GM18867 (cell line): ENCODE data around the gene CDH16.

Source experiments
- ATAC-seq: cut with Tn5 transposase; IDR thresholded peaks from one replicate; pipeline ENCODE4 v1.9.1; 2021; ENCODE audit warnings: mild to moderate bottlenecking, moderate library complexity; ENCODE audit not compliant: unreplicated experiment

CDH16 gene

DNA sequence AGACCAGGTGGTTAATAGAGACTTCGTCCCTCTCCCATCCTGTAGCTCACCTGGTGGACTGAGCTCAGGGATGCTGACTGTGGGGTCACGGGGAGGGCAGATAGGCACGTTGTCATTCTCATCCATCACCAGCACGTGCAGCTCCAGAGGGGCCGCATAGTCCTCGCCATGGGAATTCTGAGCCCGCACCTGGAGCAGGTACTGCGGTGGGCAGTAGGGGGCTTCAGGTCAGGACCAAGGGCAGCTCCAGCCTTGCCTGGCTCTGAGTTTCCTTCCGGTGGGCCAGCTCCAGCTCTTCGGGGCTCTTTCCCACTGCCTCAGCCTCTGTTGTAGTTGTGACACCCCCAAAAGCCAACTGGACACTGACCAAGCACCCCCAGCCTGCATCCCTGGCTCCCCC lies 5.6 kb downstream of the CDH16 start:
- no peak for ATAC-seq

DNA sequence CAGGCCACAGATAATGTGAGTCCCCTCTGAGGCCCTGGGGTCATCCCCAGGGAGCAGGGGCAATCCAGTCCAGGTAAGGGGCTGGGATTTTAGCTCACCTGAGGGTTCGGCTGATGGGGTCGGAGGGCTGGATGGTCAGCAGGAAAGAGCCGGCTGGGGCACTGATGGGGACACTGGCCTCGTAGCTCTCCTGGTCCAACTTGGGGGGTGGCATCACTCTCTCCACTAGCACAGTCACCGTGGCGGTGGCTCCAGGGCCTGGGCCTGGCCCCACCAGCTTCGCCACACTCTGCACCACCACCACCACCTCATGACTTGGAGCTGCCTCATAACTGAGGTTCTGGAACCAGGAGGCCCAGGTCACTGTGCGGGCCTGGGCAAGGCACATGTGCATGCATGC lies 6.9 kb downstream of the CDH16 start:
- ATAC-seq = no peak

DNA sequence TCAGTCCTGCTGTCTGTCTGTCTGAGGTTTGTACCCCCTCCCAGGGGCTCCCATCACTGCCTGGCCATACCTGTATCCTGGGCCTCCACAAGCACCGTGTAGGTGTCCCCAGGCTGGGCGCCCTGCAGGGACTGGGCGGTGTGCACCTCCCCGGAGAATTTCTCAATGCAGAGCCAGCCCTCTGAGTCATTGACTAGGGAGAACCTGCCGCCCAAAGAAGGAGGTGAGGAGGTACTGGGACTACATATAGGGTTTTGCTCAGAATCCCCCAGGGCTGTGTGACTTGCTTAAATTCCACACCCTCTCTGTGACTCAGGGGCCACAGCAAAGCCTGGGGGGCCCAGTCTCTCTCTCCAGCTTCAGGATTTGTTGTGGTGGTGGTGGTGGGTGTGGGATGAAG lies 7.6 kb downstream of the CDH16 start:
- ATAC-seq = no peak

DNA sequence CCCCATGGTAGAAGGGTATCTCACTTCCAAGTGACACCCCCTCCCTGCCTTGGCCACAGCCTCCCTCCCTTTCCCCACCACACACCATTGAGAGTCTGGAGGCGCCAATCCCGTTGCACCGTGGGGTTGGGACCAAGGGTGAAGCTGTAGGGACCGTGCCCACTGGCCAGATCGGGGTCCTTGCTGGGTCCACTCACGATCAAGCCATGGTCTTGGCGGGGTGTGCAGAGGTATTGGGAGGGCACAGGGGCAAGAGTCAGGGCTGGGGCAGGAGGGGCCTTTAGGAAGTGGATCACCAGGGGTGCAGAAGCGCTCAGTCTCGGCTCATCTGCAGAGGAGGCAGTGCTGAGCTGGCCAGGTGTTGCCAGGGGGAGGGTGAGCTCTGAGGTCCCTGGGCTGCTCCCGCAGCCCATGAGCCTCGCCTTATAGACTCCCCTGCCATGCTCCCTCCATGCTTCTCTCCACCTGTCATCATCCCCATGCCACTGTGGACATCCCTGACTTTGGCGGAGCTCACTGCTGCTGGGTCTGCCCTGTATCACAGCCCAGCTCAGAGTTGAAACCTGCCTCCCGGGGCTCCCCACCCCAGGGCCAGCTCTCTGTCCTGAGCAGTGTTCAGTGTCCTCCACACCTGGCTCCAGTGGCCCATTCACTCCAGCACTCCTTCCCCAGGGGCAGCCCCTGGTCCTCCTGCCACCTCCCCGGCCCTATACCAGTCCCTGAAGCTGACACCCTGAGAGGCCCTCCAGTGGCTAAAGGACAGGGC lies 8.3 kb downstream of the CDH16 start:
- no peak for ATAC-seq

DNA sequence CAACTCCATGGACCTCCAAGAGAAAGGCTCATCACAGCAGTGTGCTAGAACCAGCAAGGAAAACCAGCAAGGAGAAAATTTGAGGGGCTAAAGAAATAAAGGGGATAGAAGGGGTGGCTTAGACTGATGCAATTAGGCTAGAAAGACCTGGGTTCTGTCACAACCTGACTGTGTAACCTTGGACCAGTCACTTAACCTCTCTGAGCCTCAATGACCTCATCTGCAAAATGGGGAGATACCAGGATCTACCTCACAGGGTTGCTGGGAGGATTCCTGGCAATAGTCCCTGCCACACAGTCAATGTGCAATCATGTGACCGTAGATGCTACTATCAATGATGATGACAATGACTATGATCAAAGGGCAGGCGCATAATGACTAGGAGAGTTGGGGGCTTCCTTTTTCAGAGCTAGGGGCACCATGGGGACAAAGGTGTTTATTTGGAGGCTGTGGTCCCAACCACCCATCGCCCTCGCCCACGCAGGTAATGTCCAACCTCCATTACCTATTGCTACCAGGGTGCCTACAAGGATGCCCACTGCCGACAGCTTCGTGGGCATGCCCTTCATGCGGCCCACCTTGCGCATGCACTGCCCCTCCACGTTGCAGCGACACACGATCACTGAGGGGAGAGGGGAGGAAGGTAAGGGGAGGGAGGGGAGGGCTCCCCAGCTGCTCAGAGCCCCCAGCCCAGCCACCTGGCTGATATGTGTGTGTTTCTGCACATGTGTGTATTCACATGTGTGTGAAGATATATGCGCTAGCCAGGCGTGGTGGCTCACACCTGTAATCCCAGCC lies 9.7 kb downstream of the CDH16 start:
- ATAC-seq = no peak

DNA sequence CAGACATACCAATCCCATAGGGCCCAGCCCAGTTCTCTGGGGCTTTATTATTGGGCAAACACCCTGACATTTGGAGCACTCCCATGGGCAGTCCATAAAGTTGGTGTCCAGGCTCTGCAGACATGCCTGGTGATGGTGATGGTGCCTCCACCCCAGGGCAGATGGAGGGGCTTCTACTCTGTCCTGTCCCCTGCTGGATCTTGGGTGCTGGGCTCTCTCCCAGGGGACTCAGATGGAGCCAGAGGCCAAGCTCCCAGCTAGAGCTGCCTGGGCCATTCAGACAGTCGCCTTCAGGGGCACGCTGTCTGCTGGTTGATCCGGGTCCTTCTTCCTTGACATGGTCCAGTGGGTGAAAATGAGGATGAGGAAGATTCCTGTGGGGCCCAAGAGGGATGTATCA lies 10.6 kb downstream of the CDH16 start:
- ATAC-seq = no peak

DNA sequence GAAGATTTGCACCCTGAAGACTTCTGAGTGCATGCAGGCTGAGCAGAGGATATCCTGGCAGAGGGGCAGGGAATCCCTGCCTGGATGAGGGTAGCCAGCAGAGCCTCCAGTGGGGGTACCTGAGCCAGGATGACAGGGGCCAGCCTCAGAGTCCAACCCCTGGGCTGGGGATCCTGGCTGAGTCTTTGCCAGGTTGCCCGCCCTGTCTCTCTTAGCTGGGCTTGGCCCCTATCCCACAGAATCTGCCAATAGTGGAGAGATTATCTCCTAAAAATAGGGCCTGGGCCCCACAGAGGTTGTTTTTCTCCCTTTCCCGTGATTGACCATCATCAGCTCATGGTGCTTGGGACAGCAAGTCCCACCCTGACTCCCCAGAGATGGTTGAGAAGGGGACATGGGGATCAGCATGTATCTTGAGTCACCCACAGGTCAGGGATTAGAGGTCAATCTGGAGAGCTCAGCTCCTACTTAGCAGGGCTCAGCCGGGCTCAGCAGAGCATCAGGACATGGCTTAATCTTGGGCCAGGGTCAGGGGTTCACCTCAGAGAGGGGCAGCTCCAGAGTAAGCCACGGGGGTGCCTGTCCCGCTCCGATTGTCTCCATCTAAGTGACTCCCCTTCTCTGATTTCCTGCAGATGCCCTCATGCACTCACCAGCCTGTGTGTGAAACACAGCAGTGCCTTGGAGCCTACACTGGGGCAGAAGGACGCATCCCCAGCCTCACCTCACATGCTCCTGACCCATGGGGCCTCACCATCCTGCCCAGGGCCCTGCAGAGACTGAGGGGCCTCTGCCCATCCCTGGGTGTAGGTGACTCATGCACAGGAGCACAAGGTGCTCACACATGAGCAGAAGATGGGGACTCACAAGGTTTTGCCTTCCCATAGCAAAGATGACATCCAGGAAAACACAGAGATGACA lies 11.5 kb downstream of the CDH16 start:
- ATAC-seq = no peak

DNA sequence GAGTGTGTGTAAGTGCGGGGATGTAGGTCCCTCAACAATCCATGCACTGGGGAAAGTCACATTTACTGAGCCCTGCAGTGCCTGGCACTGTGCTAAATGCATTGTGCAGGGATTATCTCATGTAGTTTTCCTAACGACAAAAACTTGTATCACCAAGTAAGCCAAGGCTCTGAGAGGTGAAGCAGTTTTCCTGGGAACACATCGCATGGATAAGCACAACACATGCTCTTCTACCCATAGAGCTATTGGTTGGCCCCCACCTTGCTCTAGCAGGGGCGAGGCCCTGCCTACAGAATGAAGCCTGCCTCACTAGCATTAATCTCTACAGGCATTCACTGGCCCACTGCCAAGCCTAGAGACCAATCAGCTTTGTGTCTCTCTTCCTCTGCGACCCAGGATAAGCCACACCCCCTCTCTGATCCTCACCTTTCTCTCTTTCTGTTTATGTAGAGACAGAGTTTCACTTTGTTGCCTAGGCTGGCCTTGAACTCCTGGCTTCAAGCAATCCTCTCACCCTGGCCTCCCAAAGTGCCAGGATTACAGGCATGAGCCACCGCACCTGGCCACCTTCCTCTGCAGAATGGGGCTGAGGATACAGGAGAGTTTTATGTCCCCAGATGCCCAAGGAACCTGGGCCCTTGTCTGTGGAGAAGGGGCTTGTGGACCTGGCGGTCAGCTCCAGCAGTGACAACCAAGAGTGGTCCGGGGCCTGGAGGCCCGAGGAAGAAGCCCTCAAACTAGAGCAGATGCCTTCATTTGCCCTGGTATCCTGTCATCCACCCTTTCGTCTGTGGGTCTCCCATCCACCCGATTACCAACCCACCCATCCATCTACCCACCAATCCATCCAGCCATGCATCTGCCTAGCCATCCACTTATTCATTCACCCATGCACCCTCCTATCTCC lies 12.8 kb downstream of the CDH16 start:
- no peak for ATAC-seq

DNA sequence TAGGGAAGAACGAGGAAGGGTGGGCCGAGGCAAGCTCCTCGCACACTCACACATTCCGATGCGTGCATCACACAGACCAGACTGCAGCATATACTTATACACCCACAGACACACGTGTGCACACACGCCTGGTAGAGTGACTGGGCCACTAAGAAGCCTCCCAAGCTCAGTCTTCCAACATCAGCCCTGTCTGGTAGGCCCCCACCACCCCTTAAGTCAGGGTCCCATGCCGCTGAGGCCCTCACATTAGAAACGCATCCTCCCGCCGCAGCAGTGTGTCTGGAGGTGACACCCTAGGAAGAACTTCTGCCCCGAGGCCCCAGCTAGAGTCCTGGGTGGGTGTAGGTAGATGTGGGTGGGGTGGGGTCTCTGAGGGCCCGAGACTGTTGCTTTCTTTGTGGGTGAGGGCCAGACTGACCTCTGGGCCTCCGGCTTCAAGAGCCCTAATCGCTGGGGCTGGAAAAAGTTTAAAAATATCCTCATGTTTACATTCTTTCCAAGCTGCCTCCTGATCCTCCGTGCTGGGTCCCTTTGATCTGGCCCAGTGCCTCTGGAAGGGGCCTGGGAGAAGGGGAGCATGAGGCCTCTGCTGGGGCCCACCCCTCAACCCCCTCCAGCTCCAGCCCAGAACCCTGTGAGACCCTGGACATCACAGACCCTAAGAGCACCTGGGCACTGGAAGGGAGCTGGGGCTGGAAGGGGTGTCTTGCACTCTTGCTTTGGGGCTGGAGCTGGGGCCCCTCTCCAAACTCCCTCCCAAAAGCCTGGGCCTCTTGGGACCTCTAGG lies 13.6 kb downstream of the CDH16 start:
- ATAC-seq = no peak

DNA sequence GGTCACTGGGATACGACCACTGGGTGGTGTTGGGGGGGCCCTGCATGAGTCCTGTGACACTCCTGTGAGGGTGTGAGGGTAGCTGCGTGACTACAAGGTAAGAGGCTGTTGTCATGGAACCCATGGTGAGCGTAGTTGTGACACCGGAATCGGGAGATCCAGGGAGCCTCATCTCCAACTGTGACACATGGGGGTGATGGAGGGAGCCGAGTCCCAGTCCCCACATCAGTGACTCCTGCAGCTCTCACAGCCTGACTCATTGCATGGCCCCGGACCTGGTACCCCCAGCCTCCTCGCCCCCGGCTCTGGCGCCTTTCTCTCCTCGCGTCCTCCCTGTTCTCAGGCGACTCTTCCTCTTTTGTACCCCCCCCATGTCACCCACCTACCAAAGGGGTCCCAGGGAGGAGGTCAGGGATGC lies 14.2 kb downstream of the CDH16 start:
- no peak for ATAC-seq

DNA sequence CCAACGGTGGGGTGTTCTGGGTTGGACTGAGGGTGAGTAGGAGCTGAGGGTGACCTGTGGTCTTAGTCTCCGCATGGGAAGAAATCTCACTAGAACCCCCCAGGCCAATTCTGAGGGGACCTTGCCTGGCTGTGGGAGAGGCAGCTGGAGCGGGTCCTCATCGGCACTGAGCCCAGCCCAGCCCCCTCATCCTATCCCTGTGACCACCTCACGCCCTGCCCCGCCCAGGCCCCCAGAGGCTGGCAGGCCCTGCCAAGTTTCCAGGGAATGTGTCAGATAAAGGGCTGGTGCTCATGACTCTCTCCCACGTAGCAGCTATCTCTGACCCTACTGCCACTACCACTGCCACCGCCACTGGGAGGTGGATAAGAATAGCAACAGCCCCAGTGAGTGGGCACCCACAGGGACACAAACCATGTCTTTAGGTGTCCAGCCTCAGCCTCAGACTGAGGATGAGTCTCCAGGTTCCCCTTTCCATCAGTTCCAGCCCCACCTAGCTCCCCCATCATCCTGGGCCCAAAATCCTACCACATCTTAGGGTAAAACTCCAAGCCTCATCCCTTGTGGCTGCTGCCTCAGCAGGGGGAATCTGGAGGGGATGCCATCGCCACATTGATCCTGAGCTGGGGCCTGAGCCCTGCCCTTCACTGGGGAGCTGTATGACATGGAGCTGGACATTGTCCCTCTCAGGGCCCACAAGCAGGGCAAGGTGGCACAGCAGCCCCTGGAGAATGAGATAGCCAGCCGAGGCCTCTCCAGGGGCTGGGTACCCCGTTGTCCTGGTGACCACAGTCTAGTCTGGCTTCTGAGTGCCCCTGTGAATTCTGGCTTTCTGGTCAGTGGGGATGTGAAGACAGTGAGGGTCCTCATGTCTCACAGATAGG lies 14.9 kb downstream of the CDH16 start:
- no peak for ATAC-seq

DNA sequence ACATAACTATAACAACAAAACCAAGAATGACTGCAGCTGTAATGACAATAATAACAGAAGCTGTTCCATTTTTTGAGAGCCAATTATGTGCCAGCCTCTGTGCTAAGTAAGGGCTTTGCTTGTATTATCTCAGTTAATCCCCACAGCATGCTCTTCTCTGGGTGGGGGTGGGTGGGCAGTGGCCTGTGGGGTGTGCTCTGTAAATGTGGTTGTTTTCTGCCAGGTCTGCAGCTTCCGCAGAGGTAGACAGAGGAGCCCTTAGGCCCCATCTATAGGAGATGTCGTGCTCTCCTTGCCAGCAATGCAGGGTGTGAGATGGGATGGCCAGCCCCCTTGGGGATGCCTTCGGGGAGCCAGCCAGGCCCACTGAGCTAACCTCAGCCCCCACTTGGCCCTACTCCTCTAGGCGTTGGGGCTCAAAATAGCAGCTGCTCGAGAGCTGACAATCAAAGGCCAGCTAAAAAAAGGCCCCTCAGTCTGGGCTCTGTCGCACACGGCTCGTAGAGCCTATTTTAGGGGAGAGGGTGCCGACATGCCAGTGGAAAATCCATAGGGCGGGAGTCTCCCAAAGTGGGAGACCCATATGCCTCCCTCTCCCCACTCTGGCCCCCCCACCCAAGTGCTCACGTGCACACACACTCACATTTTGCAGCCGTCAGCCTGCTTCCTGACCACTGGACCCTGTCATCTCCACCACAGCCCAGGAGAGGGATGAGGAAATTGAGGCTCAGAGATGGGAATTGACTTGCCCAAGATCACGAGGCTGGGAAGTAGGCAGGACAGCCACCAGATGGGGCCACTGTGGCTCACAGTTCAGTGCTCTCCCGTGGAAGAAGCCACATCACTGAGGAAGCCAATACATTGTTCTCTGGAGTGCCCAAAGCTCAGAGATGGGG lies 15.8 kb downstream of the CDH16 start:
- no peak for ATAC-seq

DNA sequence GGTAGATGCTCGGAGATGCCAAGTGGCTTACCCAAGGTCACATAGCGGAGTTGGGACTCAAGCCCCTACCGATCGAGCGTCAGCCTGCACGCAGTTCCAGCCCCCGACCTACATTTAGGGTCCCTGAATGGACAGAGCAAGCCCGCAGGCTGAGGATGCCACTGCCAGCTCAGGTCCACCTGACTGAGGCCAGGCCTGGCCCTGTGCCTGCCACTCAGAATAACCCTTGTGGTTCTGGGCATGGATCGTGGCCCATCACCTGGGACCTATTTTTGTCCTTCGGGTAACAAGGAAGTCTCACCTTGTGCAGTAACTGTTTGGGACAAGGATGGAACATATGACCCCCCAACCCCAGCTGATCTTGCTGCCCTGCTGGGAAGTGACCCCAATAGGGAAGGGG lies 17.1 kb downstream of the CDH16 start:
- no peak for ATAC-seq

DNA sequence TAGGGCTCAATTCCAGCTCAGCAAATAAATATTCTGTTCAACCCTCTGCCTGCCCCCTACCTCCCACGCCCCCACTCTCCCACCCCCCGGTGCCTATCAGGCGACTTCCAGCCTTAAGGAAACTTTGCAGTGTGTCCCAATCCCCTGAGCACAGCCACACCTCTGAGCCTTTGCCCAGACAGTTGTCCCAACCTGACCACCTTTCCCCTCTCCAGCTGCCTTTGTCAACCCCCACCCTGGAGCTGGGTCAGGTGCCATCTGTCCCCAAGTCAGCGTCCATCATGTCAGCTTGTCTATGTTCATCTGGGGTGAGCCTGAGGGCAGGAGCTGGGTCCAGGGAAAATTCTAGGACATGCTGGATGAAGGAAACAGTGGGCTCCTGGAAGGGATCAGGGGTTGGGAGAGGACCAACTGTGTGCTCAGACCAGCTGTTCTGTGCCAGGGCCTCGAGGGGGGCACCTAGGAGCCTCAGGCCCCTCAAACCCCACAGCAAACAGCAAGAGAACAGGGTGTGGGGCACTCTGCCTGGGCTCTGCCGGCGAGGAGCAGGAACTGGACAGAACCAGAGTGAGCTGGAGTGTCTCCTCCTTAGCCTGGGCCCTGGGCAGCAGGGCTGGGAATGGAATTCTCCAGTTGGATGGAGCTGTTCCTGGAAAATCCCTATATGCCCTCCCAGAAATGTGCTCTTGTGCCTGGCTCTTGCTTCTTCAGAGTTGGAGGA lies 17.8 kb downstream of the CDH16 start:
- no peak for ATAC-seq

DNA sequence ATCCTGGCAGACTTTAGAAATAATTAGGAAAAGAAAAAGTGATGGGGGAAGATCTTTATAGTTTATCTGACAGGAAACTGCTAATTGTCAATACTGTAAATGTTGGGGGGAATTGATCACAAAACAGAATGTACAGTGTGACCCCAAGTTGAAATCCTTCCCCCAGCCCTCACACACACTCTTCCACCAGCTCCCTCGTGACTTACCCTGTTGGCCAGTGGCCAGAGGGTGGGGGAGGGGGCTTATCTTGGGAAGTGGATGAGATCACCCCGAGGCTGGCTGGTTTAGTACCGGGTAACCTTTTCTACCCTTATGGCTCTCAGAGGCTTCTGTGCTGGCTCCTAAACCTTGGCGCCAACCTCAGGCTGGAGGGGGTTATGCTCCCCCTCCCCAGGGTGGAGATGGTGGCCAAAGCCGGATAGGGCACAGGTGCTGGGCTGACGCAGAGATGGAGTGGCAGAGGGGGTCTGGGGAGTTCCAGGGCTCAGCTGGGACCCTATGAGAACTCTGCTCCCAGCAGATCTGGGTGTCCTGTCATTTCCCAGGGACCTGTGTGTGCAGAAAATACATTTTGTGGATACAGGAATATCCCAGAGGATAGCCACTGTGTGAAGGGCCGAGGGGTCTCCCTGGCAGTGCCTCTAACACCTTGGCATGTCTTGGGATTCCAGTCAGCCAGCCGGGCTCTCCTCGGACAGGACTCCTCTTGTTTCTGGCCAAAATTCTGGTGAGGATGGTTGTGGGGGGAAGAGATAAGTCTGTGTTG lies 18.6 kb downstream of the CDH16 start:
- no peak for ATAC-seq

DNA sequence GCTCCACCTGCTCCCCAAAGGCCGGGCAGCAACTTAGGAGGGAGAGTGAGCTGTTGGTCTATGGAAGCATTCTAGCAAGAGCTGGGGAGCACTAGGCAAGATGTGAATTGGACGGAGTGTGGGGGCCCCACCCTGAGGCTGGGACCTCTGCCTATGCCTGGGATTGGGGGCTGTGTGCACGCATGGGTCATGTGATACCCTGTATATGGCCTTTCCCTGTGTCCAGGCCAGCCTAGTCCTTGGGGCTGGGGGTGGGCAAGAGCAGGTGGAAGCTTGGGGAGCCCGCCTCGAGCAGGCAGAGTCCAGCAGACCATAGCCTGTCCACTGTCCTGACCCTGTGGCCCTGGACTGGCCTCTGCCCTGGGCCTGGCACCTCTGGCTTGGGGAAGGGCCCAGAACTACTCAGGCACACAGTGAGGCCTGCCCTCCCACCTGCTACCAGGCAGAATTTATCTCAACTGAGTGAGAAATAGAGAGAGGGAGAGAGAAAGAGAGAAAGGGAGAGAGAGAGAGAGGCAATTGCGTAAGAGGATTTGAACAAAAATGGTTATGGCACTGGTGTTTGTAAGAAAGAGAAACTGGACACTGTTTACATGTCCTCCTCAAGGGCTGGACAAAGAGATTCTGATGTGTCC lies 19.3 kb downstream of the CDH16 start:
- no peak for ATAC-seq
